ENCODE data around the gene DCDC1.
"Not testable (repeated sequence)": the region's sequence is repeated elsewhere in the genome, so short reads cannot be mapped to it uniquely, and the experiment has no call there.

The DCDC1 gene

DNA sequence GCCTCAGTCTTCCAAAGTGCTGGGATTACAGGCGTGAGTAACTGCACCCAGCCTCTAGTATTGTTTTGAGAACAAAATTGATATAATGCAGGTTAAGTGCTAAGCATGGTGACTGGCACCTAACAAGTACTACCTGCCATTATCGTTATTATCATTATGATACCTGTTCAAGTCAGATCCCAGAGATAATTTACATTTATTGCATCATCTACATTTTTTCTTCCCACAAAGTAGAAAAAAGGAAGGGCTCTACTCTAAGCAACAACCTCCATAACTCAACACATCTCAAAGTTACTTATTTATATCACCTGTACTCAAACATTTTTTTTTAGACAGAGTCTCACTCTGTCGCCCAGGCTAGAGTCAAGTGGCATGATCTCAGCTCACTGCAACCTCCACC is 42.1 kb downstream of the DCDC1 start:
- DNase-seq, result no peak

DNA sequence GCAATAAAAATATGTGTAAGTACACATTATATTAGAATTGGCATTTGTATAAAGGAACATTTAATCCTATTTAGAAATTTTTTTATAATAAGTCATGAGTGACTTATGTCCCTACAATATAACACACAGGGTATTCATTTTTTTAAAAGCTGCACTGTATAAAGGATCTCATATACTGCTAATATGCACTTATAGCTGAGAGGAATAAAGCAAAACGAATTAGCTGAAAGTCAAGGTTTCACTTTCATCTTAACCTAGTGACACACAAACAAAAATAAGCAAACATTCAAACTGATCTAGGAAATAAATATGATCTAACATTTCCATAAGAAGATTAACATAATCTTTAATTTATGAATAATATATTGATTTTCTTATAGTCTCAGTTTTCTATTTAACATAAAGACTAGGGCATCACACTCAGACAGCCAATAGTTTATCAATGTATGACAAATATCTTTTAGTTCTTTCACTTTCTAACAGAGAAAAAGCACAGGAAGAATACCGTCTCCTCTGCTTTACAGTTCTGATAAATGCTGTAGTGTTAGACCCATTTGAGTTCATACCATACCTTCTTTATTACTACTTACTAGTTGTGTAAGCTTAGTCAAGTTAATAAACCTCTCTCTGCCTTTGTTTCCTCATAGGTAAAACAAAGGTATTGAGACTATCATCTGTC is 42.9 kb downstream of the DCDC1 start:
- DNase-seq, result no peak

DNA sequence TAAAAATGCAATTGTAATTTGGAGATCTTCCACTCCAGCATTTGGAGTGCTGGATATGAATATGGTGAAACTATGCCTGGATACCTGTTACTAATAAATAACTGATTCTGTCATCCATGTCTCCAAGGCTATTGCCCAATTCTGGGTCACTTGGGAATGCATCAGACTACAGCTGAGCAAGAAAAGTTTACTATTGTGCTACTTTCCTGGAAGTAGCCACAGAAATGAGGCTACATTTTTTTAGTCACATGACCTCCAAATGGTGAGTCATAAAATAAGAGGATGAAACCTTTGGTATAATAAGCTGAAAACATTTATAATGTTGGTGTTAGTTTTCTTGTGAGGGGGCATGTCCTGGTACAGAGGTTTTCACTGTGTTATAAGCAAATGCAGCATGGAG is 44.4 kb downstream of the DCDC1 start:
- DNase-seq, result no peak

- DNase-seq, result no peak
Observed at GRCh38 chr11:31323145-31323544, 46.4 kb downstream of the DCDC1 start.

- DNase-seq, result not testable (repeated sequence)
Observed at GRCh38 chr11:31321494-31321893, 48.0 kb downstream of the DCDC1 start.

DNA sequence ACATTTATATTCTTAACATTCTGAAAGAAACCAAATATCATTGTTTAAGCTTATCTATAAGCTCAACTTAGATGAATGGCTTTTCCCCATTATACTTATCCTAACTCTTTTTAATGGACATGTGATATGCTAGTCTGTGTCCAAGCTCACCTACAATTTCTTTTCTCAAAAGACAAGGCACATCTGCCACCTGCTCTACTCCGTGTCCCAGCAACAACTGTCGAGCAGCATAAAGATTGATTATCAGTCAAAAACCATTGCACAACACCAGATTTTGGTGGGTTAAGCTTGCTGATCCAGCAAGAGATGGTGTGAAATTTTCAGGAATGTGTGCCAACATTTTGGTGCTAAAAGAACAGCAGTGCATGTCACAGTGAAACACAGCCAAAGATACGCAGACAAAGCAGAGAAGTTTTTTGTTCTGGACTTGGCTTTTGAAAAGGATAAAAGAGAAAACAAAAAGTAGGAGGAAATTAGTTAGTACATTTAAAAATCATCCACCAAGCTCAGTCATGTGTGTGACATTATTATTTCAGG is 65.8 kb downstream of the DCDC1 start:
- DNase-seq, result no peak

DNA sequence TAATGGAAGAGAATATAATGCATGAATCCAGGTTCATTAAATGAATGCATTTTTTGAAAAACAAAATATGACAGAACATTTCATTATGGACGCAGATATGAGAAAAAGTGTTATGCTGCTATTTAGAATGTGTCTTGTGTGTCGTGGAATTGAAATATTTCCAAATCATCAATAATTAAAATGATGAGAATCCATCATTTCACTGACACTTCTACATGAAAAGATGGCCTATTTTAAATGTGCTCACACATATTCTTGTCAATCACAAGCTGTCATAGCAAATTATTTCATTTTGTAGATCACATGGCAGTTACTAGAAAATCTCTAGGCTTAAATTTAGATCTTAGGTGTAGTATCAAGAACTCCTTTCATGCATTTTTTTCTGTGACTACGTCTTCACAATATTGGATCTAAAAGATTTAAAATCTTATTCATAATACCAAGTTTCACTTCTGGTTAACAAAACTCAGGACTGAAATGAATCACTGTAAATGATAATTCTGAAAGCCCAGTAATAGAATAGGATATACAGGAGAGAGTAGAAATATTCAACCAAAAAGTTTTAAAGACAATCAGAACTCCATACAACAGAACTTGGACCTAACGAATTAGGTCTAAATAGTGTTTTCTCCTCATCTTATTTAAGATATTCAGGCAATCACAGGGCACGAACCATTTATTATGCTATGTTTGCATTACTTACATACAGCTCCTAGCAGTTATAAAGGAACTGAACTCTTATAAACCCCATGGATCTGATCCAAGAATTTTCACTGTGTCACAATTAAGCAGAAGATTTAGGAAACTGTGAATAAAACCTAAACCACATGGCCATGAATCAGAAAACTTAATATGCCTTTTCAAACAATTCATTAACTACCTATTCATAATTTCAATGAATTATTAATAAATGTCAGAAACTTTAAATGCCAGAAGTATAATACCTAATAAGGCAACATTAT is 67.7 kb downstream of the DCDC1 start:
- DNase-seq, result no peak

DNA sequence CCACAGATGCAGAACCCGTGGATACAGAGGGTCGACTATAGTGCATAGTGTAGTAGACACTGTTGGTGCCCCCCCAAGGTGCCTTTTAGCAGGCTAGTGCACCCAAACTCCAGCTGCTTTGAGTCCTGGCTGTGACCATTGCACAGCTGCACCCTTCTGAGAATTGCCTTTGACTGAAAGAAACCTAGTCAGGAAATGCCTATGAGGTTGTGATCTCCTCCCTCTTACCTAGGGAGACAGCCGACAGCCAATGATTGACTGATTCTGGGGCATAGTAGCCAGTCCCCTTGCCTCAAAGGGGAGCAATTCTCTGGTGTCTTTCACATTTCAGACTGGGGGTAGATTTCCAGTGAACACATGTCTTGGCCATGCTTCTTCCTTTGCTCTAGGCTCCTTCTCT is 74.2 kb downstream of the DCDC1 start:
- no peak for DNase-seq

GRCh38 chr11:31273527-31273926 is 96.0 kb downstream of the DCDC1 start:
- not testable (repeated sequence) for DNase-seq

DNA sequence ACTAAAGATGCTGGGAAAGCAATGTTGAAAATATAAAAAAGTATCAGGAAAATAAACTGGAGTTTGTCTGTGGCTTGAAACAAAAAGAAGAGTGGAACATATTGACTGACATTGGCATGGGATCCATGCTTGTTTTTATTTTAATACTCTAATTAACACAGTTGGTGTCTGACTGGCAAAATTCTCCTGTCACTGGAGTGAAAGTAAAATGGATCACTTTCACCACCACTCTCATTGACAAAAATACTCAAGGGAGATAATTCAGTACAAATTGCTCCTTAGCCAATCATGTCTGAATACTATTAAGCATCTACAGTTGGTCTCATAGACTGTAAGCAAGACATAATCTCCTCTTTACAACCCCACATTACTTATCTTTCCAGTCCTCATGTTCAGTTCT is 101.8 kb downstream of the DCDC1 start:
- DNase-seq, result no peak

DNA sequence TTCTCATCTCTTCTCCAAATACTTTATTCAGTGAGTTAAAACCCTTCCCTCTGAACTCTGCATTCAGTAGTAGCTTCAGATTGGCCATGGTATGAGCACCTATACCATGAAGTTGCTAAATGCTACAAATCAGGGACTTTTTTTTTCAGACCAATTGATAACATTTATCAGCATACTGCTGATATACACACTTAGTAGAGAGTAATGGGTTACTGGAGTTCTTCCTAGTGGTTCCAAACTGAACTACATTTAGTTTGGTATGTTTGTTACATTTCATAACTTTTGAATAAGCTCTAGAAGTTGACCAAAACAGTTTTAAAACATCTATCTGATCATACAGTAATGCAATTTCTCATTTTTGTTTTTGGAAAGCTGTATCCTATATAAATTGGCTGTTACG is 104.7 kb downstream of the DCDC1 start:
- no peak for DNase-seq

- DNase-seq, result no peak
Observed at GRCh38 chr11:31262761-31263160, 106.8 kb downstream of the DCDC1 start.

DNA sequence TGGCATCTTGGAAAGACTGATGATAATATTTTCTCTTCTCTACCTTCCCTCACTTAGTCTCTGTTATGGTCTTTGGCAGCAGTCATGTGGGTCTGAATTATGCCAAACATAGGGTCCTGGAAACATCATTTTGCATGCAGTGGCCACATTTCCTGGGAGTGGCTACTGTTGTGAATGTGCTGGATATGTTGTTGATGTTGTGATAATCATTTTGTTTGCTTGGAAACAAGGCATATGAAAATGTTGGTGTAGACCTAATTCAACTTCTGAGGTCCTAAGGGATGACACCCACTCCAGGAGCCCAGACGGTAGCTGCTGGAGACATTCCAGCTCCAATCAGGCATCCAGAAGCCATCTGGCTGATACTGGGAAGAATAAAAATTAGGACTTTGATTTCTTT is 109.7 kb downstream of the DCDC1 start:
- no peak for DNase-seq

- DNase-seq, result no peak
Observed at GRCh38 chr11:31254415-31254814, 115.1 kb downstream of the DCDC1 start.

- no peak for DNase-seq
Observed at GRCh38 chr11:31248768-31249167, 120.8 kb downstream of the DCDC1 start.

- DNase-seq, result no peak
Observed at GRCh38 chr11:31247321-31247720, 122.2 kb downstream of the DCDC1 start.

GRCh38 chr11:31246451-31247165 is 122.9 kb downstream of the DCDC1 start:
- no peak for DNase-seq

DNA sequence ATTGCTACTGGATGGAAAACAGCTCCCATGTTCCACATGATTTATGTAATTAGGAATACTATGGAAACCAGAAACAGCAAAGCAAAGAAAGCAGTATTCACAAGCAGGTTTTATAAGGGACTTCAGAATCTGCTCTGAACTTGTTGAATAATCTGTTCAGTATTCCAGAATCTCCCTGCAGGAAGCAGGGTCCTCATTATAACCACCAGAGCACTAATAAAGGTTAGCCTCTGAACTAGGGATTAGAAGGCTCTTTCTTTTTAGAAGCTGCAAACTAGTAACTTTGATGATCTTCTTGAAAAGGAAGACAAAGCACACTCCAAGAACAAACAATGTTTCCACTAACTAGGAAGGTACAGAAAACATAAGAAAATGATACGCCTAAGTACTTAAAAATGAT is 125.8 kb downstream of the DCDC1 start:
- DNase-seq, result no peak

DNA sequence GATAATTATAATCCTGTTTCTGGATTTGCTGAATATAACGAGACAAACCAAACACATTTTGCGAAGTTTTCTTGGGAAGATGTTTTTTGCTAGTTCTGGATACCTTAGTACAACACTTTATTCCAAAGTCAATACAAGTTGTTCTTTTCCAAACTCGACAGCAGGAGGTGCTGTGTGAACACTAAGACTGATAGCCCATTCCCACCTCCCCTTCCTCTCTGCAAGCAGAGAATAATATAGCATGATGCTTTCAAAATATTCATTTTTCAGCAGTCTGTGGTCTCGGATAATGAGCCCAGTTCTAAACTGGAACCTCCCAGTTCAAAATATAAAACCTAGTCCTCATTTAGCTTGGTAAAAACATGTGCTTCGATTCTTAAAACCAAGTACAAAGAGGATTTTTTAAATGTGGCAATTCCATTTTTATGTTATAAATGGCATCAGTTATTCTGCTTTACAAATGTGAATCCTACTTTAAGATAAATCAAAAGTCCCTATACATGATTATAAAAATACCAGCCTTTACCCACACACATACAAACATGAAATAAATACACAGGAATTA is 129.1 kb downstream of the DCDC1 start:
- DNase-seq, result no peak

DNA sequence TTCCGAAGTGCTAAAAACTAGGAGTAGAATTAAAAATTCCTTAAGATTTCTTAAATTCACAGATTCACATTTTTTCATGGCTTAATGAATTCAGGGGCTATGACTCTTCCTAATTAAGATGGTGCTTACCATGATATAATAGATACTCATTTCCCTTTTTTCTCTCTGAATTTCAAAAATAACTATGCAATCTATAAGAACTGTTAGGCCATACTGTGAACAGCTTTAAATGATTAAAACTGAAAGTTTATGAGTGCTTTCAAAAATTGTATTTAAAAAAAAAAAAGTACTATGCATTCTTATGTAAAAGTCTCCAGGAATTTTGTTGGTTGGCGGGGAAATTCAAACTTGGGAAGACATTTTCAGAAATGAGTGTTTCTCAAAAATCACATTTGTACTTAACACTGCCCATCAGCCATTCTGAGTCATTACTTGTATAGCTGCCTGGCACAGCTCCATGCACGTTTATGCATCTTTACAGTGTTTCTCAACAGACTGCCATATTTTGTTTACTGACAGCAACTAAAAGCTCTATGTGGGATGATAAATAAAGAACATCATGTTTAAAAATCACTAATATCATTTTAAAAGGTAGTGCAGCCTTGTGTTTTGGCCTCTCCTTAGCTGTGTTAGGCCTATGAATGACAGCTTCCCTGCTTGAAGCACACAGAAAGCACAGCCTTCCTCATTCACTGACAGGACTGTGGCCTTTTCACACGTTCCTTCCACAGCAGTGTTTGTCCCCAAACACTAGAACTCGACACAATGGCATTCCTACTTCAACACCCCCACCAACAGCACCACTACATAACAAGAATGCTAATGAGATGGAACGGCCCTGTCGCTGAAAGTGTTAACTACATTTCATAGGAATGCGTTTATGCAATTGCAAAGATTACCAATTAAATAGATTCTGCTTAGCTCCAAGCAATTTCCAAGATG is 131.4 kb downstream of the DCDC1 start:
- DNase-seq, result no peak

GRCh38 chr11:31236143-31236542 is 133.4 kb downstream of the DCDC1 start:
- no peak for DNase-seq

DNA sequence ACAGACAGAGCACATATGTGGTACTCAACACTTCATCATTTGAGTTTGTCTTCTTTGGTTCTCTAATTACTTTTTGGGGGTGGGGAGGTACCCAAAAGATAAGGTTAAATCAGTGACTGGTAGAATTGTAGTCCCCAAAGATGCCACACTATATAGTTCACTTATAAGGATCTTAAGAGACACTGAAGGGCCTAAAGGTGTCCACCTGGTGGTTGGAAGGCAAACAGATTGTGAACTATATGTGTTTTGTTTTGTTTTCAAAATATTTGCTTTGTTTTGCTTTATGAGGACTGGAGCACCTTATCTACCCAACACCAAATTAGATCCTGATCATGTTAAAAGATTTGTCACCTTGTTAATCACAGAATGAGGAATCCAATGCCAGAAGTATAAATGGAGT is 136.1 kb downstream of the DCDC1 start:
- DNase-seq, result no peak
